ENCODE data around the gene ZRANB1. TPM values are rescaled to one million over a fixed set of nuclear protein-coding genes. Genes with fewer than 3 reads are reported as not detected.

Gene ZRANB1
- total RNA-seq, 2 experiments from 2014 or later, result 10.7 to 11.2 TPM

DNA sequence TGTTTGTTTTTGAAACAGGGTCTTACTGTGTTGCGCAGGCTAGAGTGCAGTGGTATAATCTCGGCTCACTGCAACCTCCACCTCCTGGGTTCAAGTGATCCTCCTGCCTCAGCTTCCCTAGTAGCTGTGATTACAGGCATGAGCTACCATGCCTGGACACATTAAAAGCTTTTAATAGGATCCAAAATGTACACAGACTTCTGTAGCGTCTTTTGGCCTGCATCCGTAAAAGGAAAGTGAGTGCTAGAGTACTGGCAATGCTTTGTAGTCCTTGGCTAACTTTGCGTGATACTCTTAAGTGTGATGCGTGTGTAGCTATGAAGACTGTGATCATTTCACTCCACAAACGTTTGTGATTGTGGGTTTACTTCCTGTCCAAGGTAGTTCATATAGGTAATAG lies 13.3 kb downstream of the ZRANB1 start:
- ATAC-seq, result no peak
- H3K27me3 Mint-ChIP-seq (ENCODE audit: low read depth), result no peaks in the 10 kb centered on the region

DNA sequence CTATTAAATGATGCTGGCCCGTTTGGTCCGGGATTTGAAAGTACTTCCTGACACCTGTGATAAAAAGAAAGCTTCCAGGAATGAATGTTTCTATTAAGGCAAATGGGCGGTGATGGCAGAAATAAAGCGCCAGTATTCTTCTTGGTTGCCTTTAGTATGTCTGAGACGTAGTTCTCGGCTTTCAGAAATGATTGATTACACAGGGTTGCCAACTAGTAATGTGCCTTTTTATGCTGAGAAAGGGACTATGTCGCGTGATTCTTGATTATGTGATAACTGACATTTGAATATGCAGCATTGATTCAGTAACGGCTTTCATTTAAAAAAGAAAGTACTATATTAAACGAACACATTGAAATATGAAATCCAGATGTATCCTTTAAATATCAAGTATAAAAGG lies 13.9 kb downstream of the ZRANB1 start:
- peaks cover 23% of the 10 kb centered on the region for H3K4me1 Mint-ChIP-seq (ENCODE audit: low read depth)
- H3K9me3 Mint-ChIP-seq (ENCODE audit: insufficient read depth), result no peaks in the 10 kb centered on the region
- ChIA-PET CTCF (no interaction called here), POLR2A (no interaction called here)
- no peak for ATAC-seq
- H3K27me3 Mint-ChIP-seq (ENCODE audit: low read depth), result no peaks in the 10 kb centered on the region
- no peak overlapping the region for H3K27ac Mint-ChIP-seq
- peaks cover 4% of the 10 kb centered on the region for H3K36me3 Mint-ChIP-seq (ENCODE audit: low read depth)
- DNase-seq, result no peak
- H3K4me3 Mint-ChIP-seq, result no peak overlapping the region

More for the DNA sequence above, 13.3 kb downstream of the ZRANB1 start:
- CTCF ChIA-PET, result interaction anchor here (0.6 kb wide), 1 partner anchor 236 kb away, joined by 3 read pairs; no protein-coding TSS in a partner anchor
- H3K27ac Mint-ChIP-seq, result no peak overlapping the region
- H3K36me3 Mint-ChIP-seq (ENCODE audit: low read depth), result peaks cover 4% of the 10 kb centered on the region
- H3K4me3 Mint-ChIP-seq, result no peak overlapping the region
- POLR2A ChIA-PET, result no interaction called here
- no peak for DNase-seq
- H3K9me3 Mint-ChIP-seq (ENCODE audit: insufficient read depth), result no peaks in the 10 kb centered on the region
- peaks cover 18% of the 10 kb centered on the region for H3K4me1 Mint-ChIP-seq (ENCODE audit: low read depth)

DNA sequence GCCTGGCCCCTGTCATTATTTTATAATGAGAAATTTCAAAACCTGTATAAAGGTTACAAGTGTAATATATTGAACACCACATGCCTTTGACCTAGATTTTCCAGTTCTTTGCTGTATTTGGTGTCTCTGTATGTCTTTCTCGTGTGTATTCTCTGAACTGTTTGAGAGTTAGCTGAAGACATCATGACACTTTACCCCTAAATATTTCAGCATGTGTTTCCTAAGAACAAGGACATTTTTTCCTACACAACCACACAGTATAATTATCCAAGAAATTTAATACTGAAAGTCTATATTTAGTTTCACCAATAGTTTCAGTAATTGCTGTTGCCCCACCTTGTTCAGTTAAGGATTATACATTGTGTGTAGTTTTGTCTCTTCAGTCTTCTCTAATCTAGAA lies 14.8 kb downstream of the ZRANB1 start:
- ATAC-seq, result no peak
- POLR2A ChIA-PET, result interaction anchor here (1.0 kb wide), 1 partner anchor 30 kb away, joined by 3 read pairs; no protein-coding TSS in a partner anchor
- CTCF ChIA-PET, result no interaction called here
- Mint-ChIP-seq H3K27ac (no peak overlapping the region), H3K9me3 (ENCODE audit: insufficient read depth) (no peaks in the 10 kb centered on the region), H3K4me1 (ENCODE audit: low read depth) (peaks cover 26% of the 10 kb centered on the region), H3K27me3 (ENCODE audit: low read depth) (no peaks in the 10 kb centered on the region), H3K4me3 (no peak overlapping the region), H3K36me3 (ENCODE audit: low read depth) (peaks cover 4% of the 10 kb centered on the region)
- no peak for DNase-seq

DNA sequence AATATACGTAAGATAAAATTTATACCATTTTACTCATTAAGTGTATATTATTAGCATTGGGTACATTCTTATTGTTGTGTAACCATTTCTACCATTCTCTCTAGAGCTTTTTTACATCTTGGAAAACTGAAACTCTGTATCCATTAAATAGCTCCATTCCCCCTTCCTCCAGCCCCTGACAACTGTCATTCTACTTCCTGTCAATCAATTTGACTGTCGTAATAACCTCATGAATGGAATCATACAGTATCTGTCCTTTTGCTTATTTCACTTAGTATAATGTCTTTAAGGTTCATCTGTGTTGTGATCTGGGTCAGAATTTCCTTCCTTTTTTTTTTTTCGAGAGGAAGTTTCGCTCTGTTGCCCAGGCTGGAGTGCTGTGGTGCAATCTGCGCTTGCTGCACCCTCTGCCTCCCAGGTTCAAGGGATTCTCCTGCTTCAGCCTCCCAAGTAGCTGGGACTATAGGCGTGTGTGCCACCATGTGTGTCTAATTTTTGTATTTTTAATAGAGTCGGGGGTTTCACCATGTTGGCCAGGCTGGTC lies 15.6 kb downstream of the ZRANB1 start:
- no peak for DNase-seq
- CTCF ChIA-PET, result interaction anchor here (1.1 kb wide), 1 partner anchor 34 kb away, joined by 3 read pairs; no protein-coding TSS in a partner anchor
- Mint-ChIP-seq H3K27me3 (ENCODE audit: low read depth) (no peaks in the 10 kb centered on the region), H3K4me3 (no peak overlapping the region), H3K4me1 (ENCODE audit: low read depth) (peaks cover 29% of the 10 kb centered on the region), H3K36me3 (ENCODE audit: low read depth) (peaks cover 4% of the 10 kb centered on the region), H3K27ac (no peak overlapping the region), H3K9me3 (ENCODE audit: insufficient read depth) (no peaks in the 10 kb centered on the region)
- POLR2A ChIA-PET, result interaction anchor here (1.0 kb wide), 1 partner anchor 31 kb away, joined by 3 read pairs; no protein-coding TSS in a partner anchor
- ATAC-seq, result no peak

DNA sequence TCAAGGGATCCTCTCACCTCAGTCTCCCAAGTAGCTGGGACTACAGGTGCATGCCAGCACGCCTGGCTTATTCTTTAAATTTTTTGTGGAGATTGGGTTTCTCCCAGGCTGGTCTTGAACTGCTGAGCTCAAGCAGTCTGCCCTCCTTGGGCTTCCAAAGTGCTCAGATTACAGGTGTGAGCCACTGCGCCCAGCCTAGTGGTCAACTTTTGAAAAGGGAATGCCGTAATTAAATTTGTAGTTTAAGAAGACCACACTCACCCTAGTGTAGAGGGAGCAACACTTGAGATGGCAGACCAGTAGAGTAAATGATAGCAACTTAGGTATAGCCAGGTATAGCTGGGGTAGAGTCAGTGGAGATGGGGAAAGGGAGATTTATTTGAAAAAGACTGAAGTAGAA lies 17.6 kb downstream of the ZRANB1 start:
- DNase-seq (no peak), ATAC-seq (no peak)
- CTCF ChIA-PET, result interaction anchor here (1.6 kb wide), 1 partner anchor 31 kb away, joined by 4 read pairs; no protein-coding TSS in a partner anchor
- H3K27me3 Mint-ChIP-seq (ENCODE audit: low read depth), result no peaks in the 10 kb centered on the region
- peaks cover 5% of the 10 kb centered on the region for H3K36me3 Mint-ChIP-seq (ENCODE audit: low read depth)
- POLR2A ChIA-PET, result no interaction called here
- no peak overlapping the region for H3K4me3 Mint-ChIP-seq
- no peak overlapping the region for H3K27ac Mint-ChIP-seq
- peaks cover 29% of the 10 kb centered on the region for H3K4me1 Mint-ChIP-seq (ENCODE audit: low read depth)
- no peaks in the 10 kb centered on the region for H3K9me3 Mint-ChIP-seq (ENCODE audit: insufficient read depth)

DNA sequence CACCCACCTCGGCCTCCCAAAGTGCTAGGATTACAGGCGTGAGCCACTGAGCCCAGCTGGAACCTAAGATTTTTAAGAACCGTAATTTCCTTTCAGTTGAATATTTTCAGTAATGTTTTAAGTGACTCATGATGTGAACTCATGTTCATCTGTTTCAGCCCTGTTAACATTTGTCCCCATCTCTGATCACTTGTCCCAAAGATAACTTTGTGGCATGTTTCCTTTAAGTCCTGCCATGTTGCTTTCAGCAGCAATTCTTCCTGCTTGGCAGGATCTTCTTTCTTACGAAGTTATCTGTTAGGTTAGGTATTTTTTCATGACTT lies 19.3 kb downstream of the ZRANB1 start:
- no peak overlapping the region for H3K4me3 Mint-ChIP-seq

DNA sequence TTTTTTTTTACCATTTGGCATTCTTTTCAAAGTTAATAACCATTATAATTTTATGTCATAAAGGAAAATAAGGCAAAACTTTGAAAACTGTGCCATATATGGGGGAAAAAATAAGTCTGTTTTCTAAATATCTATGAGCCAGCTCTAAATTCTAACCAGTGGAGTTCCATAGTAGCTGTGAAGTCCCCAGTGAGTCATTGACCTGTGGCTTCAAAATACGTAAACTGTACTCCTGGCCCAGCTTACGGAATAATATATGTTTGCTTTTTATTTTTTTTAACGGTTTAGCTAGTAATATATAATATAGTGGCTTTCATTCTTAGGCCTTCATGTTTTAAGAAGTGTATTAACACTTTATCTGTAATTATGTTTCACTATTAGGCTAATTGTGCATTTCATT lies 20.5 kb downstream of the ZRANB1 start:
- H3K9me3 Mint-ChIP-seq (ENCODE audit: insufficient read depth), result no peaks in the 10 kb centered on the region
- H3K4me1 Mint-ChIP-seq (ENCODE audit: low read depth), result peaks cover 21% of the 10 kb centered on the region
- peaks cover 15% of the 10 kb centered on the region for H3K36me3 Mint-ChIP-seq (ENCODE audit: low read depth)
- ChIA-PET CTCF (interaction anchor here (1.0 kb wide), 1 partner anchor 432 kb away, joined by 3 read pairs; no protein-coding TSS in a partner anchor), POLR2A (no interaction called here)
- H3K27ac Mint-ChIP-seq, result no peak overlapping the region
- ATAC-seq (no peak), DNase-seq (no peak)
- H3K4me3 Mint-ChIP-seq, result no peak overlapping the region
- H3K27me3 Mint-ChIP-seq (ENCODE audit: low read depth), result no peaks in the 10 kb centered on the region

More for the DNA sequence above, 19.3 kb downstream of the ZRANB1 start:
- CTCF ChIA-PET, result interaction anchor here (0.8 to 1.6 kb wide), 2 partner anchors 30 to 100 kb away, joined by 4 read pairs; no protein-coding TSS in a partner anchor
- no peak for DNase-seq
- no peaks in the 10 kb centered on the region for H3K9me3 Mint-ChIP-seq (ENCODE audit: insufficient read depth)
- H3K4me1 Mint-ChIP-seq (ENCODE audit: low read depth), result peaks cover 21% of the 10 kb centered on the region
- ATAC-seq, result no peak
- no peak overlapping the region for H3K27ac Mint-ChIP-seq
- H3K27me3 Mint-ChIP-seq (ENCODE audit: low read depth), result no peaks in the 10 kb centered on the region
- POLR2A ChIA-PET, result no interaction called here
- peaks cover 6% of the 10 kb centered on the region for H3K36me3 Mint-ChIP-seq (ENCODE audit: low read depth)

DNA sequence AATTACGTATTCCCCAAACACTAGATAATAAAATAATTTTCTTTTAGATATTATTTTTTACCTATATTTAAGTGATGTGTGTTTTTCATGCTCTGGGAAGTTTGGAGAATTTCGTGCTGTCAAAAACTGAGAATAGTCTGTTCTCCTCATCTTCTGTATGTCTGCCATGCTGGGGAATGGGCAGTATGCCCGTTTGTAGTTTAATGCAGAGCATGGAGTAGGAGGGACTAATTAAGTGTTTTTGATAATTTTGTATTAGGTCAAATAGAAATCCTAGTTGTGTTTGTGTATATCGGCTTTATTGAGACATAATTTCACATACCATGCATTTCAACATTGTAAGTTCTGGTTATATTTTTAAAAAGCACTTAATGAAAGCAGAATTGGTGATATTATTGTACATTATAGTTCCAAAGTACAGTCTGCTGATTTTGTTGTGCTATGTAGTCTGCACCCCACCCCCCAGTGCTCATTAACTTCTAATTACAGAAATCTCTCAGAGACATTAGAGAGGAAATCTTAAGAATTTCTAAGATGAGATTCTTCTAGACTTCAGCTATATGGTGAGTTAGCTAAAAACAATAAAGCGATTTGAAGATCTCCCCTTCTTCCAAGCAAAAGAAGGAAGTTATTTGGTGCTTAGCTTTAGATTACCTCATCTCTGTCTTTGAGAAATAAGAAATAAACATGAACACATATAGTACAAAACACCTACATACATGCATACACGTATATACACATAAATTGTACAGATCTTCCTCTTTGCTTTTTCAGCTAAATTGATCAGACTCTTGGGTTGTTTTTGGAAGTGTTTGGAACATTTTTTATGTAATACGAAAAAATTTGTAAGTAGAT lies 22.2 kb downstream of the ZRANB1 start:
- Mint-ChIP-seq H3K27me3 (ENCODE audit: low read depth) (no peaks in the 10 kb centered on the region), H3K36me3 (ENCODE audit: low read depth) (peaks cover 22% of the 10 kb centered on the region), H3K4me3 (no peak overlapping the region), H3K4me1 (ENCODE audit: low read depth) (peaks cover 16% of the 10 kb centered on the region), H3K27ac (no peak overlapping the region), H3K9me3 (ENCODE audit: insufficient read depth) (no peaks in the 10 kb centered on the region)
- ChIA-PET POLR2A (no interaction called here), CTCF (no interaction called here)
- no peak for DNase-seq
- ATAC-seq, result no peak

DNA sequence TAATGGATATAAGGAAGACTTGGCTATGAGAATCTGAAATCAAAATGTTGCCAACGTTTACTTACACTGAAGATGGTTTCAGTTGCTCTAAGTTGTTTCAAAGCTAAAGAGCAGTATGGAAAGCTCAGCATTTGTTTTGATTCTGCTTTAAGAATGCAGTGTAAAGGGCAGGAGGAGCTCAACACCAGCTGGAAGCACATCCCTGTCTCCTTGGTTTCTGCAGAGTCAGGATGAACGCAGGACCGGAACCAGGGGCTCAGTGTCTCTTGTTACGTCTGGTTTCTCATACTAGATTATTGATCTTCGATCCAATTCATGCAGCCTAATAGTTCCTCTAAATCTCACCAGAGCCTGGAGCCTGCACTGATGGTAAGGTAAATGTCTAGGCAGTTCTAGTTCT lies 24.1 kb downstream of the ZRANB1 start:
- peaks cover 16% of the 10 kb centered on the region for H3K4me1 Mint-ChIP-seq (ENCODE audit: low read depth)
- DNase-seq (no peak), ATAC-seq (no peak)
- H3K36me3 Mint-ChIP-seq (ENCODE audit: low read depth), result peaks cover 25% of the 10 kb centered on the region
- ChIA-PET POLR2A (no interaction called here), CTCF (no interaction called here)
- H3K27me3 Mint-ChIP-seq (ENCODE audit: low read depth), result no peaks in the 10 kb centered on the region
- H3K9me3 Mint-ChIP-seq (ENCODE audit: insufficient read depth), result no peaks in the 10 kb centered on the region
- no peak overlapping the region for H3K27ac Mint-ChIP-seq
- no peak overlapping the region for H3K4me3 Mint-ChIP-seq

DNA sequence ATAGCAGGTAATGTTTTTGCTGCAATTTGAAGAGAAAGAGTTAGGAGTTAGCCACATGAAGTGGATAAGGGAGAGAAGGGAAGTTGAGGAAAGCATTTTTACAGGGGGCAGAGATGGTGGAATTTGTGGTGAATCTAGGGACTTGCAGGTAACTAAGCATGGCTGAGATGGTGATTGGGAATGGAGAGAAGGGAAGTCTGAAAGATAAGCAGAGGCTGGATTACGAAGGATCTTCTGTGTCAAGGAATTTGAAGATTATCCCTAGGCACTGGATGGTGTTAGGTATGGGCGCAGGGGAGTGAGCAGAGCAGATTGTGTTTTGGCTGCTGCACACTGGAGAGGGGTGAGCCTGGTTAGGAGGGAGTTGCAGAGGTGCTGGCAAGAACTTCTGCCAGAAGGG lies 25.3 kb downstream of the ZRANB1 start:
- no peaks in the 10 kb centered on the region for H3K9me3 Mint-ChIP-seq (ENCODE audit: insufficient read depth)
- no peak overlapping the region for H3K27ac Mint-ChIP-seq
- POLR2A ChIA-PET, result no interaction called here
- ATAC-seq (no peak), DNase-seq (no peak)
- H3K4me3 Mint-ChIP-seq, result no peak overlapping the region
- no peaks in the 10 kb centered on the region for H3K27me3 Mint-ChIP-seq (ENCODE audit: low read depth)
- H3K4me1 Mint-ChIP-seq (ENCODE audit: low read depth), result peaks cover 18% of the 10 kb centered on the region
- CTCF ChIA-PET, result no interaction called here
- H3K36me3 Mint-ChIP-seq (ENCODE audit: low read depth), result peaks cover 25% of the 10 kb centered on the region

DNA sequence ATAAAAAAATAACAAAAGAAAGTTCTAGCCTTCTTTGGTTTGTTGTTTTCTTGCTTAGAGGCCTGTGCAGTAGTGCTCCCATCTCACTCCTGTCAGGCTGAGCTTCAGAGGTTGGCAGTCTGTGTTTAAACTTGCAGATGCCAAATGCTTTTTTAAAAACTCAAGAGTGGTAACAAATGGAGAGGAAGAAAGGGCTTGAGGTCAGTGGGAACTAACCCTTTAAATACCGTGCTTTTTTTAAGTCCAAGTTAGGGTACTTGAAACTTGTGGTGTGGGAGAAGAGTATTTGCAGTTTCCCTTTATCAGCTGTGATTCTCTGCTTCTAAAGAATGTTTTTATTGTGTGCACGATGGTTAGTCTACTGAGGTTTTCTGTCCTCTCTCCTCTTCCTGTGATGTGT lies 29.4 kb downstream of the ZRANB1 start:
- Mint-ChIP-seq H3K27me3 (ENCODE audit: low read depth) (no peaks in the 10 kb centered on the region), H3K36me3 (ENCODE audit: low read depth) (peaks cover 40% of the 10 kb centered on the region), H3K9me3 (ENCODE audit: insufficient read depth) (no peaks in the 10 kb centered on the region), H3K27ac (peak overlapping the region; percentile 58), H3K4me3 (no peak overlapping the region), H3K4me1 (ENCODE audit: low read depth) (peaks cover 25% of the 10 kb centered on the region)
- DNase-seq, result no peak
- ATAC-seq, result no peak
- ChIA-PET CTCF (interaction anchor here (0.9 to 3.6 kb wide), 3 partner anchors 21 to 1156 kb away, joined by 3 to 14 read pairs (median 3); no protein-coding TSS in a partner anchor), POLR2A (no interaction called here)

DNA sequence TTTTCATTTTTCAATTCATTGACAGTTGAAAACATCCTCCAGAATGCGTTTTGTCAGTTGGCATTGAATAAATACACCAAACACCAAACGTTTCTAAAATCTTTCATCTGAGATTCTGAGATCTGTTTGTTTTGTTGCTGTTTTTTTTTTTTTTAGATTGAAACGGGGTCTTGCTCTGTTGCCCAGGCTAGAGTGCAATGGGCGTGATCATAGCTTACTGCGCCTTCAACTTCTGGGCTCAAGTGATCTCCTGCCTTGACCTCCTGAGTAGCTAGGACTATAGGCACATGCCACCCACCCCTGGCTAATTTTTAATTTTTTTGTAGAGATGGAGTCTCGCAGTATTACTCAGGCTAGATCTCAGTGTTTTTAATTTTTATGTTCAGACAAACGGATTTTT lies 30.7 kb downstream of the ZRANB1 start:
- Mint-ChIP-seq H3K4me1 (ENCODE audit: low read depth) (peaks cover 36% of the 10 kb centered on the region), H3K9me3 (ENCODE audit: insufficient read depth) (no peaks in the 10 kb centered on the region), H3K27ac (no peak overlapping the region), H3K4me3 (no peak overlapping the region), H3K27me3 (ENCODE audit: low read depth) (no peaks in the 10 kb centered on the region), H3K36me3 (ENCODE audit: low read depth) (peaks cover 30% of the 10 kb centered on the region)
- CTCF ChIA-PET, result interaction anchor here (3.6 kb wide), 1 partner anchor 20 kb away, joined by 14 read pairs; no protein-coding TSS in a partner anchor
- ATAC-seq, result no peak
- no peak for DNase-seq
- POLR2A ChIA-PET, result no interaction called here

Measured in activated CD8-positive, alpha-beta T cell treated with anti-CD3 and anti-CD28 coated beads, Interleukin-2, amount 10 ng/mL, durations not matched to agents 7 days and 5 days (primary cell).